ENCODE data around the gene RAB40C.

RAB40C gene

DNA sequence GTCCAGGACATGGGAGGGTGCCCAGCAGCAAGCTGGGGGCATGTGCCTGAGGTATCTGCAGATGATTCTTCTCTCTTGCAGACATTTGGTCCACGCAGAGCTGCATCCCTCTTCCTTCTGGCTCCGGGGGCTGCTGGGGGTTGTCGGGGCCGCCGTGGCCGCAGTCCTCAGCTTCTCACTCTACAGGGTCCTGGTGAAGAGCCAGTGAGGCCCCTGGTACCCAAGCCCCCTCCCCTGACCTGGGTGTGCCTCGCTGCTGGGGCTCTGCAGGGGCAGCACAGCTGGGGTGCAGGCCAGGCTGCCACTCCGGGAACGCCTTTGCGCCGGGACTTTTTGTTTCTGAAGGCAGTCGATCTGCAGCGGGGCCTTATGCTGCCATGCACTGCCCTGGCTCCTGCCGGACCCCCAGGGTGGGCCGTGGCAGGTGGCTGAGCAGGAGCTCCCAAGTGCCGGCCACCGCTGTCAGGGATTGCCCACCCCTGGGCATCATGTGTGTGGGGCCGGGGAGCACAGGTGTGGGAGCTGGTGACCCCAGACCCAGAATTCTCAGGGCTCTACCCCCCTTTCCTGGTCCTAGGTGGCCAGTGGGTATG lies 83.6 kb downstream of the RAB40C start:
- ChIA-PET POLR2A (interaction anchor here (0.6 to 2.1 kb wide), 5 partner anchors 8 to 289 kb away, joined by 3 to 9 read pairs (median 3); partner anchors contain the start of gene STUB1), CTCF (no interaction called here)
- no peak for TF ChIP-seq L3MBTL2 (conservative IDR thresholded peaks at IDR 0.05)
- no peak for TF ChIP-seq ELF4 (IDR thresholded peaks at IDR 0.05)
- no peak for TF ChIP-seq ZNF384 (IDR thresholded peaks at IDR 0.05)
- TF ChIP-seq CTBP1 (IDR thresholded peaks at IDR 0.05; ENCODE audit: borderline replicate concordance), result no peak
- TF ChIP-seq SP1 (IDR thresholded peaks at IDR 0.05), result no peak
- no peak for DNase-seq (ENCODE audit: extremely low spot score)

DNA sequence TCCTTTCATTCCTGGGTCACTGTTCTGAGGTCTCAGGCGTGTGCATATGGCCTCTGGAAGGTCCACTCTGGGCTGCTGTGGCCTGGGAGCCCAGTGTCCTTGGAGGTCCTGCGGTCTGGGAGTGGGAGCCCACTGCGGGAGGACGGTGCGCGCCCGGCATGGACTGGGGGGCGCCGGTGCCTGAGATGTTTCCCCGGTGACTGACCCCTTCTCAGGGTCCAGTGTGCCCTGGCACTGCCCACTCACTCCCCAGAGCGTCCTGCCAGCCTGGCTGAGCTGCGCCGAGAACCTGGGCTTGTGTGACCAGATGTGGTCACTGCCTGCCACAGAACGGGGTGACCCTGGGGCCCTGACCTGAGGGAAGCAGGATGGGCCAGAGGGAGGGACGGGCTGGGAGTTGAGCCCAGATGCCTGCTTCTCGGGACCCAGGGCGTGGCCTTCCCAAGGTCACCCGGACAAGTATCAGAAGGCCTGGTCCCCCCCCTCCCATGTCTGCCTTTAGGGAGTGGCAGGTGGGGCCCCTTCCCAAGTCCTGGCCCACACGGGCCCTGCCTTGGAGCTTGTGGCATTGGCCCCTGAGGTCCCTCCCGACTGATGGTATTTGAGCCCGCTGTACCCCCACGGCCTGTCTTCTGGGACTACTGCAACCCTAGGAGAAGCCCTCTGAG lies 84.5 kb downstream of the RAB40C start:
- ChIA-PET POLR2A (interaction anchor here (0.6 to 2.2 kb wide), 2 partner anchors 10 to 15 kb away, joined by 3 to 6 read pairs; partner anchors contain the start of gene JMJD8), CTCF (no interaction called here)
- no peak for DNase-seq (ENCODE audit: extremely low spot score)
- TF ChIP-seq L3MBTL2 (conservative IDR thresholded peaks at IDR 0.05) (no peak), FOXM1 (IDR thresholded peaks at IDR 0.05; ENCODE audit: borderline replicate concordance) (no peak), CTBP1 (IDR thresholded peaks at IDR 0.05; ENCODE audit: borderline replicate concordance) (no peak), SP1 (IDR thresholded peaks at IDR 0.05) (no peak), FOXA1 (IDR thresholded peaks at IDR 0.05) (no peak)
- TF ChIP-seq, protein P1, sequence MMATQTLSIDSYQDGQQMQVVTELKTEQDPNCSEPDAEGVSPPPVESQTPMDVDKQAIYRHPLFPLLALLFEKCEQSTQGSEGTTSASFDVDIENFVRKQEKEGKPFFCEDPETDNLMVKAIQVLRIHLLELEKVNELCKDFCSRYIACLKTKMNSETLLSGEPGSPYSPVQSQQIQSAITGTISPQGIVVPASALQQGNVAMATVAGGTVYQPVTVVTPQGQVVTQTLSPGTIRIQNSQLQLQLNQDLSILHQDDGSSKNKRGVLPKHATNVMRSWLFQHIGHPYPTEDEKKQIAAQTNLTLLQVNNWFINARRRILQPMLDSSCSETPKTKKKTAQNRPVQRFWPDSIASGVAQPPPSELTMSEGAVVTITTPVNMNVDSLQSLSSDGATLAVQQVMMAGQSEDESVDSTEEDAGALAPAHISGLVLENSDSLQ (IDR thresholded peaks at IDR 0.05), result no peak

DNA sequence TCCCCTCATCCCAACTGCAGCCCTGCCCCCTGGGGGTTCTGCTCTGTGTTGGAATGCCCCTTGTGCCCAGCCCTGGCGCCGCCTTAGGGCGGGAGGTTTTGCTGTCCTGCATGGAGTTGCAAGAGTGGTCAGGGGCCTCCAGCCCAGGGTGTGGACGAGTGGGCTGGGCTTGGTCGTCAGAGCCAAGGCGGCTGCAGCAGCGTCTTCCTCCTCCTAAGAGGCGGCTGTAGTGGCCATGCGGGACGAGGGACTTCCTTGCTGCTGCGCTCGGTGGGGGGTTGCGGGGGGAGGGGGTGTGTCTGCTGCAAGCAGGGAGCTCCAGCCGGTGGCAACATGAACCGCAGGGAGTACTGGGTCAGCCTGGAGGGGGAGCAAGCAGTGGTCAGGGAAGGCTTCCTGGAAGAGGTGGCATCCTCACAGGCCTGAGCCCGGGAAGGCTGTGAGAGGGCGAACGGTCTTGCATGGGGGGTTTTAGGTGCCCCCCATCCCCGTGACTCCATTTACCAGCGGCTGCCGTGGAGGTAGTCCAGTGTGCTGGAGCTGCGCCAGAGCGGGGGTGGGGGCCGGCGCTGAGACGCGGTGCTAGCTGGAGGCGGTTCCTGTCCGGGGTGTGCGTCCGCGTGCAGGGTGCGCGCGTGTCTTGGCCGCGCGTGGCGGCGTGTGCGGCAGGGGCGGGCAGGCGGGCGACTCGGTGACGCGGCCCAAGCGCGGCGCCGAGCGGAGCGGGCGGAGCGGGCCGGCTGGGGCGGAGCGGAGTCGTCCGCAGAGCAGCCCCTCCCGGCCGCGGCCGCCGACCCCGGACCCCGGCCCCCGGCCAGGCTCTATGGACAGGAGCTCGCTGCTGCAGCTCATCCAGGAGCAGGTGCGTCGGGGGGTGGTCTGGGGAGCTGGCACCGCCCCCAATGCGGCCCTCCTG lies 85.4 kb downstream of the RAB40C start, which contains the start of gene RHBDL1:
Gene RHBDL1, plus strand, starts transcription at position 704 of the 916 bp plus-strand sequence. Its CDS starts 120 bp downstream, at position 824.
- ChIA-PET CTCF (interaction anchor here (1.2 kb wide), 1 partner anchor 27 kb away, joined by 4 read pairs; the partner anchor contains the start of gene WDR90), POLR2A (interaction anchor here (0.6 to 2.2 kb wide), 2 partner anchors 9 to 16 kb away, joined by 3 to 6 read pairs; partner anchors contain the start of gene JMJD8)
- peak; percentile 40 for DNase-seq (ENCODE audit: extremely low spot score)
- TF ChIP-seq LEF1 (IDR thresholded peaks at IDR 0.05; ENCODE audit: borderline replicate concordance) (no peak), HDGF (IDR thresholded peaks at IDR 0.05; ENCODE audit: borderline replicate concordance) (no peak), FOXA1 (IDR thresholded peaks at IDR 0.05) (no peak), ZNF384 (IDR thresholded peaks at IDR 0.05) (no peak), SP1 (IDR thresholded peaks at IDR 0.05) (no peak), L3MBTL2 (conservative IDR thresholded peaks at IDR 0.05) (no peak), ARNT (IDR thresholded peaks at IDR 0.05) (no peak), SUZ12 (IDR thresholded peaks at IDR 0.05) (no peak), BHLHE40 (IDR thresholded peaks at IDR 0.05; ENCODE audit: borderline replicate concordance) (no peak), CTBP1 (IDR thresholded peaks at IDR 0.05; ENCODE audit: borderline replicate concordance) (no peak), NFRKB (IDR thresholded peaks at IDR 0.05) (no peak), ELF4 (IDR thresholded peaks at IDR 0.05) (no peak), FOXM1 (IDR thresholded peaks at IDR 0.05; ENCODE audit: borderline replicate concordance) (no peak), TARDBP (IDR thresholded peaks at IDR 0.05) (no peak), FOXK2 (IDR thresholded peaks at IDR 0.05) (no peak)
- TF ChIP-seq, protein P1 (IDR thresholded peaks at IDR 0.05), result no peak

DNA sequence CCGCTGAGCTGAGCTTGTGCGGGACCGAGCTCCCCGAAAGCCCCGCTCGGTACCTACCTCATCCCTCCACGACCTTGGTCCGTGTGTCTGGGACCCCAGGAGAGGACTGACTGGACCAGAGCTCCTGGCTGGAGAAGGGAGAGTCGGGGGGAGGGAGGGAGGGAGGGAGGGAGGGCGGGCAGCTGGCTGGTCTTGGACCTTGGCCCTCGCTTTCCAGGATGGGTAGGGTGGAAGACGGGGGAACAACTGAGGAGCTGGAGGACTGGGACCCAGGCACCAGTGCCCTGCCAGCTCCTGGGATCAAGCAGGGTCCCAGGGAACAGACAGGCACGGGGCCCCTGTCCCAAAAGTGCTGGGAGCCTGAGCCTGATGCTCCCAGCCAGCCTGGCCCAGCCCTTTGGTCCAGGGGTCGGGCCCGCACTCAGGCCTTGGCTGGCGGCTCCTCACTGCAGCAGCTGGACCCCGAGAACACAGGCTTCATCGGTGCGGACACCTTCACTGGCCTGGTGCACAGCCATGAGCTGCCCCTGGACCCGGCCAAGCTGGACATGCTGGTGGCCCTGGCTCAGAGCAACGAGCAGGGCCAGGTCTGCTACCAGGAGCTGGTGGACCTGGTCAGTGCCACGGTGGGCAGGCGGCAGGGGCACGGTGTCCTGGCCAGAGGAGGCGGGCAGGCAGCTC lies 86.2 kb downstream of the RAB40C start:
- POLR2A ChIA-PET, result interaction anchor here (2.2 kb wide), 1 partner anchor 17 kb away, joined by 6 read pairs; no protein-coding TSS in a partner anchor

DNA sequence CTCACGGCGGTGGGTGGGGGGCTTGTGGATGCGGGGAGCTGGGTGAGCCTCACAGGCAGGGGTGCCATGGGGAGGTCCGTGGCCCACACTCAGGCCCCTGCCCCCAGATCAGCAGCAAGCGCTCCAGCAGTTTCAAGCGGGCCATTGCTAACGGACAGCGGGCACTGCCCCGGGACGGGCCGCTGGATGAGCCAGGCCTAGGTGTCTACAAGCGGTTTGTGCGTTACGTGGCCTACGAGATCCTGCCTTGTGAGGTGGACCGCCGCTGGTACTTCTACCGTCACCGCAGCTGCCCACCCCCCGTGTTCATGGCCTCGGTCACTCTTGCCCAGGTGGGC lies 86.7 kb downstream of the RAB40C start:
- ChIA-PET POLR2A (interaction anchor here (2.2 kb wide), 1 partner anchor 17 kb away, joined by 6 read pairs; no protein-coding TSS in a partner anchor), CTCF (interaction anchor here (1.2 kb wide), 1 partner anchor 28 kb away, joined by 4 read pairs; the partner anchor contains the start of gene WDR90)
- TF ChIP-seq SP1 (IDR thresholded peaks at IDR 0.05) (no peak), CTBP1 (IDR thresholded peaks at IDR 0.05; ENCODE audit: borderline replicate concordance) (no peak), ELF4 (IDR thresholded peaks at IDR 0.05) (no peak), FOXM1 (IDR thresholded peaks at IDR 0.05; ENCODE audit: borderline replicate concordance) (no peak), LEF1 (IDR thresholded peaks at IDR 0.05; ENCODE audit: borderline replicate concordance) (no peak), FOXK2 (IDR thresholded peaks at IDR 0.05) (no peak), FOXA1 (IDR thresholded peaks at IDR 0.05) (no peak)
- DNase-seq (ENCODE audit: extremely low spot score), result no peak

More for the DNA sequence above, 86.2 kb downstream of the RAB40C start:
- no peak for DNase-seq (ENCODE audit: extremely low spot score)
- CTCF ChIA-PET, result interaction anchor here (1.2 kb wide), 1 partner anchor 28 kb away, joined by 4 read pairs; the partner anchor contains the start of gene WDR90
- no peak for TF ChIP-seq SP1 (IDR thresholded peaks at IDR 0.05)
- no peak for TF ChIP-seq SUZ12 (IDR thresholded peaks at IDR 0.05)

DNA sequence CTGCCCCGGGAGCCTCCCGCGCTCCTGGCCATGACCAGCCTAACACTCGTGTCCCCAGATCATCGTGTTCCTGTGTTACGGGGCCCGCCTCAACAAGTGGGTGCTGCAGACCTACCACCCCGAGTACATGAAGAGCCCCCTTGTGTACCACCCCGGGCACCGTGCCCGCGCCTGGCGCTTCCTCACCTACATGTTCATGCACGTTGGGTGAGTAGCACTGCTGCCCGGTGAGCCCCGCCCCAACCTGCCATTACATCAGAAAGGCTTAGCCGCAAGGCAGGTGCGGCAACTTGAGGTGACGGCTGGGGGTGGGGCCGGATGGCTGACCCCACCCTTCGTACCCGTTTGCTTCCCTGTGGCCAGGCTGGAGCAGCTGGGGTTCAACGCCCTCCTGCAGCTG lies 87.0 kb downstream of the RAB40C start:
- POLR2A ChIA-PET, result interaction anchor here (2.2 kb wide), 1 partner anchor 18 kb away, joined by 6 read pairs; no protein-coding TSS in a partner anchor

More for the DNA sequence above, 87.0 kb downstream of the RAB40C start:
- CTCF ChIA-PET, result no interaction called here
- no peak for DNase-seq (ENCODE audit: extremely low spot score)
- no peak for TF ChIP-seq HDGF (IDR thresholded peaks at IDR 0.05; ENCODE audit: borderline replicate concordance)
- TF ChIP-seq ZNF384 (IDR thresholded peaks at IDR 0.05), result no peak
- no peak for TF ChIP-seq FOXA1 (IDR thresholded peaks at IDR 0.05)
- TF ChIP-seq NFRKB (IDR thresholded peaks at IDR 0.05), result no peak
- no peak for TF ChIP-seq ELF4 (IDR thresholded peaks at IDR 0.05)
- TF ChIP-seq FOXM1 (IDR thresholded peaks at IDR 0.05; ENCODE audit: borderline replicate concordance), result no peak
- TF ChIP-seq ARNT (IDR thresholded peaks at IDR 0.05), result no peak
- TF ChIP-seq LEF1 (IDR thresholded peaks at IDR 0.05; ENCODE audit: borderline replicate concordance), result no peak
- no peak for TF ChIP-seq TARDBP (IDR thresholded peaks at IDR 0.05)
- TF ChIP-seq, protein P1 (IDR thresholded peaks at IDR 0.05), result no peak
- no peak for TF ChIP-seq SUZ12 (IDR thresholded peaks at IDR 0.05)
- TF ChIP-seq SP1 (IDR thresholded peaks at IDR 0.05), result no peak
- TF ChIP-seq BHLHE40 (IDR thresholded peaks at IDR 0.05; ENCODE audit: borderline replicate concordance), result no peak
- TF ChIP-seq FOXK2 (IDR thresholded peaks at IDR 0.05), result no peak
- TF ChIP-seq L3MBTL2 (conservative IDR thresholded peaks at IDR 0.05), result no peak
- no peak for TF ChIP-seq CTBP1 (IDR thresholded peaks at IDR 0.05; ENCODE audit: borderline replicate concordance)
